GM23248 (cell line): ENCODE data around the gene P2RY2. TPM values are rescaled to one million over a fixed set of nuclear protein-coding genes. Genes with fewer than 3 reads are reported as not detected.
"Not testable (repeated sequence)": the region's sequence is repeated elsewhere in the genome, so short reads cannot be mapped to it uniquely, and the experiment has no call there.

Source experiments
- DNase-seq: peaks from one replicate; pipeline ENCODE4 v3.0.0-alpha.2; 2015
- H2AFZ ChIP-seq: fragments of 200-600 bp; sonication (generic); 2 replicates; pipeline ENCODE4 v1.6.1; 2016; ENCODE audit warnings: antibody characterized with exemption
- H3F3A ChIP-seq: fragments of 200-600 bp; sonication (generic); 2 replicates; pipeline ENCODE4 v1.6.1; 2016; ENCODE audit warnings: mild to moderate bottlenecking, antibody characterized with exemption, mixed run types; ENCODE audit not compliant: insufficient read depth
- H3K27ac ChIP-seq: fragments of 200-600 bp; sonication (generic); 2 replicates; pipeline ENCODE4 v1.5.1; 2016; ENCODE audit warnings: mild to moderate bottlenecking
- H3K27me3 ChIP-seq: fragments of 200-600 bp; sonication (generic); replicated peaks from 2 replicates; pipeline ENCODE4 v1.6.1; 2016; ENCODE audit warnings: mild to moderate bottlenecking; ENCODE audit not compliant: insufficient read depth
- H3K36me3 ChIP-seq: fragments of 200-600 bp; sonication (generic); 2 replicates; pipeline ENCODE4 v1.6.1; 2016; ENCODE audit warnings: low read depth, mild to moderate bottlenecking
- H3K4me1 ChIP-seq: fragments of 200-600 bp; sonication (generic); 2 replicates; pipeline ENCODE4 v1.6.1; 2016; ENCODE audit warnings: mild to moderate bottlenecking; ENCODE audit not compliant: insufficient read depth
- H3K4me2 ChIP-seq: fragments of 200-600 bp; sonication (generic); one replicate; pipeline ENCODE4 v1.6.1; 2016; ENCODE audit warnings: mild to moderate bottlenecking; ENCODE audit not compliant: unreplicated experiment
- H3K4me3 ChIP-seq: fragments of 200-600 bp; sonication (generic); 2 replicates; pipeline ENCODE4 v1.5.1; 2016; ENCODE audit warnings: mild to moderate bottlenecking
- H3K79me2 ChIP-seq: fragments of 200-600 bp; sonication (generic); 2 replicates; pipeline ENCODE4 v1.6.1; 2016; ENCODE audit warnings: mild to moderate bottlenecking; ENCODE audit not compliant: insufficient read depth
- H3K9ac ChIP-seq: fragments of 200-600 bp; sonication (generic); 2 replicates; pipeline ENCODE4 v1.6.1; 2016; ENCODE audit warnings: mild to moderate bottlenecking
- H3K9me2 ChIP-seq: fragments of 200-600 bp; sonication (generic); 2 replicates; pipeline ENCODE4 v1.6.1; 2016; ENCODE audit warnings: mixed run types, mild to moderate bottlenecking, moderate library complexity; ENCODE audit not compliant: insufficient read depth
- H3K9me3 ChIP-seq: fragments of 200-600 bp; sonication (generic); one replicate; pipeline ENCODE4 v1.6.1; 2017; ENCODE audit warnings: low read depth
- H4K20me1 ChIP-seq: fragments of 200-600 bp; sonication (generic); 2 replicates; pipeline ENCODE4 v1.6.0; 2016; ENCODE audit not compliant: insufficient read depth
- EZH2 ChIP-seq: fragments of 200-600 bp; sonication (generic); IDR thresholded peaks from 2 replicates; pipeline ENCODE4 v1.6.1; 2018; ENCODE audit warnings: antibody characterized with exemption, mild to moderate bottlenecking; ENCODE audit not compliant: insufficient read depth, poor library complexity, severe bottlenecking
- EZH2phosphoT487 ChIP-seq: fragments of 200-600 bp; sonication (generic); IDR thresholded peaks from 2 replicates; pipeline ENCODE4 v1.6.1; 2018; ENCODE audit warnings: antibody characterized with exemption, moderate library complexity, mild to moderate bottlenecking, low read depth; ENCODE audit not compliant: insufficient read depth
- WGBS, 2 experiments: methylation state at CpG; one replicate each; pipeline ENCODE4 v1.1.6; 2015 to 2017; ENCODE audit warnings: low lambda C conversion rate in 2 of 2, low coverage in 1 of 2; ENCODE audit errors: missing lambda C conversion rate in 2 of 2; 5-methylcytosine and 5-hydroxymethylcytosine counted together
- in situ Hi-C: fragments of 300-500 bp; cut with MboI; formaldehyde crosslinking; loops from 2 replicates; pipeline ENCODE4 v1.15.0; 2020
- polyA plus RNA-seq: library from polyadenylated mRNA; unstranded; fragments of >200 nt; fragmentation: Nextera tagmentation; extraction: Ambion mirVana; gene quantifications from 2 replicates; pipeline ENCODE4 v1.2.1, GENCODE V29; 2016
- total RNA-seq: library from RNA; depleted of rRNA; stranded (reverse); fragments of >200 nt; shearing (Covaris generic); gene quantifications from 2 replicates; pipeline ENCODE4 v1.2.3, GENCODE V29; 2014

P2RY2 gene
- total and polyA plus RNA-seq, 2 experiments from 2014 or later, result not detected

DNA sequence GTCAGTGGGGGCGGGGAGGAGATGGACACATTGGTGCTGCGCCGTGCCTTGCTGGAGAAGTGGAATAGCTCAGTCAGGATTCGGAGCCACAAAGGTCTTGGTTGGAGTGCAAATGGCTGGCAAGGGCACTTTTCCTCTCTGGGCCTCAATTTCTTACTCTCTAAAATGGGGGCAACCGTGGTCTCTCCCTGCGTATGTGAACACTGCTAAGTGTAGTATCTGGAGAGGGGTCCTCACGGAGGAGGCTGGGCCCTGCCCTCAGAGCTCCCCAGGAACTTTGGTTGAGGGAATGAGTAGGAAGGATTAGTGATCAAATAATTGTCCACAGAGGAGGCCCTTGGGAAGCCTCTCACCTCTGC is 54.6 kb downstream of the P2RY2 start:
- Histone ChIP-seq H3K9ac (no peak overlapping the region), H3F3A (0 out of 2 replicates have a peak, but pooled peaks cover 7% of the 10 kb centered on the region), H3K27me3 (no peaks in the 10 kb centered on the region), H3K27ac (no peak overlapping the region), H3K9me3 (no peaks in the 10 kb centered on the region), H3K79me2 (no peaks in the 10 kb centered on the region), H3K4me2 (no peak overlapping the region), H3K4me3 (no peak overlapping the region), H3K9me2 (no peaks in the 10 kb centered on the region), H4K20me1 (no peaks in the 10 kb centered on the region), H2AFZ (no peak overlapping the region), H3K36me3 (no peaks in the 10 kb centered on the region), H3K4me1 (no peaks in the 10 kb centered on the region)
- TF ChIP-seq EZH2phosphoT487, result no peak
- 95 to 98% methylated on average over 7 of the region's 7 CpGs for WGBS, 2 experiments
- DNase-seq, result no peak
- in situ Hi-C loops, result no loop called here

DNA sequence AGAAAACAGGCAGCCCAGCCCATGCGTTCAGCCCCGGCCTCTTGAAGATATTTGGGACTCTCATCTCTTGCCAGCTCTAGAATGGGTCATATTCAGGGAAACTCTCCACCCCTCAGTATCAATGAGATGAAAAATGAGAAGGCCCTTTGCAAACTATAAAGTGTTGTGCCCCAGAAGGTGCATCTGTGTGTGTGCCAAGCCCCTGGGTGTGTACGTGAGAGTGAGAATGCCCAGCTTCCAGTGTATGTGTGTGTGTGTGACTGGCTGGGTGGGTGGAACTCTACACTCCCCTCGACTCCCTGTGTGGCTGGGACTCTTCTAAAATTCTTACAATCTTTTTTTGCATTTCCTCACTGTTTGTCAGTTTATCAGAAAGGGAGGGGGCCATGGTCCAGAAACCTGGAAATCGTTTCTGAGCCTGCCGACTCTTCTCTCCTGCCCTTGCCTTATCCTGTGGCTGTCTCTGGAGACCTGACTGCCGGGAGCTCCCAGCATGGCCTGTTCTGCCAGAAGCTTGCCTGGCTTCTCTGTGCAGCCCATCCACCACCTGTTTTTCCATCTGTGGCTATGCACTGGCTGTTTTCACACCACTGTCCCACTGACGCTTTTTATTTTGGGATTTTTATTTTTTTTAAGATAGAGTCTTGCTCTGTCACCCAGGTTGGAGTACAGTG is 55.3 kb downstream of the P2RY2 start:
- Histone ChIP-seq H3K27ac (no peak overlapping the region), H3K4me3 (no peak overlapping the region), H3K36me3 (no peaks in the 10 kb centered on the region), H3K4me2 (no peak overlapping the region), H3K9me3 (no peaks in the 10 kb centered on the region), H3K27me3 (no peaks in the 10 kb centered on the region), H3K9ac (no peak overlapping the region), H3K79me2 (no peaks in the 10 kb centered on the region), H3K9me2 (no peaks in the 10 kb centered on the region), H3K4me1 (no peaks in the 10 kb centered on the region), H4K20me1 (no peaks in the 10 kb centered on the region), H3F3A (0 out of 2 replicates have a peak, but pooled peaks cover 7% of the 10 kb centered on the region), H2AFZ (no peak overlapping the region)
- in situ Hi-C loops, result no loop called here
- DNase-seq, result no peak
- TF ChIP-seq EZH2phosphoT487 (no peak), EZH2 (no peak)
- 65 to 67% methylated on average over 8 of the region's 8 CpGs for WGBS, 2 experiments

DNA sequence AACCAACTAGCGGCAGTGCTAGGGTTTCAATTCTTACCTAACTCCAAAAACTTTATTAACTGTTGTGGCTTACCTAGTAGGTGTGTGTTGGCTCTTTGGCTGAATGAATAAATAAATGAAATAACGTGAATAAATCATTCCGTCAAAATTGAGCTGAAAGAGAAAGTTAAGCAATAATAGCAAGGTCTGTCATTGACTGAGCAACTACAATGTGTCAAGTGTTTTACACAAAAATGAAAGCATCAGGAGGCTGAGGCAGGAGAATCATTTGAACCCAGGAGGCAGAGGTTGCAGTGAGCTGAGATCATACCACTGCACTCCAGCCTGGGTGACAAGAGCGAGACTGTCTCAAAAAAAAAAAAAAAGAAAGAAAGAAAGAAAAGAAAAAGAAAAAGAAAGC is 56.1 kb downstream of the P2RY2 start:
- H3K9ac ChIP-seq, H3K27me3 ChIP-seq, H3K27ac ChIP-seq, H2AFZ ChIP-seq, H3K9me2 ChIP-seq, H4K20me1 ChIP-seq, H3K79me2 ChIP-seq, H3F3A ChIP-seq, H3K4me3 ChIP-seq, H3K4me2 ChIP-seq, H3K9me3 ChIP-seq, DNase-seq, in situ Hi-C loops, H3K36me3 ChIP-seq, H3K4me1 ChIP-seq: not testable (repeated sequence)
- 95 to 97% methylated on average over 4 of the region's 4 CpGs for WGBS, 2 experiments

DNA sequence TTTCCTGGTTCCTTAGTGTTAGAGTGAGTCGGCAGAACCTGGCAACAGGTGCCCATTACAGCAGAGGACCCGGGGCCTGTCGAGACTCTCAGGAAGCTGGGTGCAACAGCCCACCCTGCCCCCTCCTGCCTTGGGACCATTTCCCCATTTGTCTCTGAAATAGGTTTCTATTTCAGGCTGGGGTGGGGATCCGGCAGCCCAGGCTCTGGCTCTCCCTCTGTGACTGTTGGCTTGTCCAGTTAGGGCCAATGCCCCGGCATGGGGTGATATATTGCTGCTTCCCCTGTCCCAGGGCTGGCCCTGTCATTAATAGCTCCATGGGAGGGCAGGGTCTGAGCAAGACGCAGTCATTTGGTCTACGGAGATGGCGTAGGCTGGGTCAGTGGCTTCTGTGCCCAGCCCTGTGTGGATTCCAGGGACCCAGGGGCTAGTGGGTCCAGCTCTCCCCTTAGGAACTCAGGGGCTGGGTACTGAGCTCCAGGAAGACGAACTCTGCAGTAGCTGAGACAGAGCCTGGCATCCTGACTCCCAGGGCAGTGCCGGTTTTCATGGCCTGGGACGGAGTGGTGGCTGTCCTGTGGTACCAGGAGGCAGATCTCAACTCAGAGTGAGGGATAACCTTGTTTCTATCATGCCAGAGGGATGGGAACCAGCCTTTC is 56.8 kb downstream of the P2RY2 start:
- Histone ChIP-seq H3K4me3 (no peak overlapping the region), H3K9me3 (no peaks in the 10 kb centered on the region), H3F3A (0 out of 2 replicates have a peak, but pooled peaks cover 7% of the 10 kb centered on the region), H3K9me2 (no peaks in the 10 kb centered on the region), H3K36me3 (no peaks in the 10 kb centered on the region), H3K4me1 (no peaks in the 10 kb centered on the region), H3K4me2 (no peak overlapping the region), H4K20me1 (no peaks in the 10 kb centered on the region), H3K27ac (no peak overlapping the region), H3K9ac (no peak overlapping the region), H2AFZ (no peak overlapping the region), H3K27me3 (no peaks in the 10 kb centered on the region), H3K79me2 (no peaks in the 10 kb centered on the region)
- no peak for DNase-seq
- no peak for TF ChIP-seq EZH2phosphoT487
- no peak for TF ChIP-seq EZH2
- 88 to 89% methylated on average over 11 of the region's 11 CpGs for WGBS, 2 experiments
- in situ Hi-C loops, result loop anchor here (25.0 kb wide), 1 partner anchor 438 kb away; no protein-coding TSS in a partner anchor

DNA sequence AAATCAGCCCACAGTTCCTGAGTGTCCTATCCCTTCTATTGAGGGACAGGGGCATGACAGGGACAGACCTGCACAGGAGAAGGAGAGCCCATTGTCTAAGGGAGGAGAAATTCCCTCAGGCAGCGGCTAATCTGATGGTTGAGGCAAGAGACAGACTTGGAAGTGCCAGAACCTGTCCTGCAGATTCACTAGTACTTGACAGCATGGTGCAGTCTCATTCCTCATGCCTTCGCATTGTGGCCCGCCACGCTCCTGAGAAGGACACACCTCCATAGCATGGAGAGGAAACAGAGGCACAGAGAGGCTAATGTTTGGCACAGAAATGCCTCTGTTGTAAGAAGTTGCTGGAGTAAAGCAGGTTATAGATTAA is 57.3 kb downstream of the P2RY2 start:
- 79 to 82% methylated on average over 4 of the region's 4 CpGs for WGBS, 2 experiments
- Histone ChIP-seq H3K27me3 (no peaks in the 10 kb centered on the region), H3F3A (0 out of 2 replicates have a peak, but pooled peaks cover 7% of the 10 kb centered on the region), H3K9ac (no peak overlapping the region), H4K20me1 (no peaks in the 10 kb centered on the region), H3K4me2 (no peak overlapping the region), H3K4me1 (no peaks in the 10 kb centered on the region), H3K9me3 (no peaks in the 10 kb centered on the region), H2AFZ (no peak overlapping the region), H3K79me2 (no peaks in the 10 kb centered on the region), H3K27ac (no peak overlapping the region), H3K36me3 (no peaks in the 10 kb centered on the region), H3K9me2 (no peaks in the 10 kb centered on the region), H3K4me3 (no peak overlapping the region)
- TF ChIP-seq EZH2 (no peak), EZH2phosphoT487 (no peak)
- no peak for DNase-seq
- in situ Hi-C loops, result loop anchor here (25.0 kb wide), 1 partner anchor 438 kb away; no protein-coding TSS in a partner anchor
